GOT3 (cell line): ENCODE data around the gene BET1L.
"Not testable (repeated sequence)": the region's sequence is repeated elsewhere in the genome, so short reads cannot be mapped to it uniquely, and the experiment has no call there.

Experiments used
- DNase-seq: peaks from one replicate; lab custom pipeline; 2025; ENCODE audit warnings: mixed read lengths; lab: John Stamatoyannopoulos, UW

BET1L gene

GRCh38 chr11:193481-193880 is 13.7 kb downstream of the BET1L start:
- DNase-seq = not testable (repeated sequence)

GRCh38 chr11:192674-193128 is 14.5 kb downstream of the BET1L start, which contains the start of gene SCGB1C1:
Gene SCGB1C1 (plus strand): TSS chr11:193078. CDS start chr11:193100, 22 bp downstream.
- not testable (repeated sequence) for DNase-seq

- DNase-seq = not testable (repeated sequence)
These were observed 15.4 kb downstream of the BET1L start for GRCh38 chr11:191490-192478.

- DNase-seq = not testable (repeated sequence)
These were observed 16.7 kb downstream of the BET1L start for GRCh38 chr11:190546-190945.

- not testable (repeated sequence) for DNase-seq
These were observed 17.3 kb downstream of the BET1L start for GRCh38 chr11:189843-190311.

GRCh38 chr11:189200-189783 is 17.9 kb downstream of the BET1L start:
- DNase-seq = not testable (repeated sequence)

GRCh38 chr11:180242-180641 is 27.0 kb downstream of the BET1L start:
- DNase-seq = not testable (repeated sequence)
